Esophagus squamous epithelium (tissue), 5 donors: Measurements from ENCODE around the gene BMERB1. TPM values are rescaled to one million over a fixed set of nuclear protein-coding genes. Genes with fewer than 3 reads are reported as not detected.

Source experiments
- DNase-seq: peaks from one replicate; lab custom pipeline; 2025; lab: John Stamatoyannopoulos, UW
- H3K27ac ChIP-seq, 4 donors: fragments of 200-600 bp; sonication (generic); one replicate each; pipeline ENCODE4 v1.5.1; 2016 to 2019; ENCODE audit warnings: mild to moderate bottlenecking in 1 of 4
- H3K27me3 ChIP-seq, 4 donors: fragments of 200-600 bp; sonication (generic); 1 replicate in 3 of 4; 2 replicates in 1 of 4; pipeline versions ENCODE4 v1.5.1 to v1.6.0; 2017 to 2021; ENCODE audit warnings: antibody characterized with exemption in 1 of 4
- H3K36me3 ChIP-seq, 3 donors: fragments of 200-600 bp; sonication (generic); one replicate each; pipeline ENCODE4 v1.5.1; 2016 to 2019
- H3K4me1 ChIP-seq, 3 donors: fragments of 200-600 bp; sonication (generic); one replicate each; pipeline ENCODE4 v1.5.1; 2017 to 2019
- H3K4me3 ChIP-seq, 4 donors: fragments of 200-600 bp; sonication (generic); 1 replicate in 3 of 4; 2 replicates in 1 of 4; pipeline ENCODE4 v1.5.1; 2016 to 2019; ENCODE audit warnings: mild to moderate bottlenecking in 2 of 4, moderate library complexity in 1 of 4
- H3K9me3 ChIP-seq, 3 donors: fragments of 200-600 bp; sonication (generic); one replicate each; pipeline ENCODE4 v1.5.1; 2016 to 2019
- POLR2A ChIP-seq, 4 donors: fragments of 450-650 bp; IDR thresholded peaks; one replicate each; pipeline ENCODE4 v1.6.1; 2017; ENCODE audit warnings: antibody characterized with exemption in 4 of 4, mild to moderate bottlenecking in 4 of 4, moderate library complexity in 3 of 4
- WGBS, 2 donors: methylation state at CpG; one replicate each; pipeline ENCODE4 v1.1.5; 2018; 5-methylcytosine and 5-hydroxymethylcytosine counted together
- intact Hi-C: fragments of 100-400 bp; cut with DNase I; formaldehyde crosslinking; loops from one replicate; pipeline ENCODE4 v1.15.0; 2022
- total RNA-seq, 4 donors: library from RNA; depleted of rRNA; stranded (reverse); fragments of >200 nt; gene quantifications; one replicate each; pipeline ENCODE4 v1.1.0, GENCODE V29; 2016
- TF ChIP-seq, protein P1 (sequence below), 6 experiments: fragments of 450-650 bp in 4 of 6; fragments of 200-600 bp in 2 of 6; sonication (generic) in 2 of 6; IDR thresholded peaks; one replicate each; pipeline ENCODE4 v1.5.1; 2016 to 2019; ENCODE audit warnings: antibody characterized with exemption in 6 of 6, mild to moderate bottlenecking in 4 of 6, moderate library complexity in 4 of 6
- donor health status: DM: yes; HTN: yes; CAD: no.

Gene BMERB1
- total RNA-seq, 4 donors from 2014 or later, result 3.4 to 38.1 (median 14.9) TPM

DNA sequence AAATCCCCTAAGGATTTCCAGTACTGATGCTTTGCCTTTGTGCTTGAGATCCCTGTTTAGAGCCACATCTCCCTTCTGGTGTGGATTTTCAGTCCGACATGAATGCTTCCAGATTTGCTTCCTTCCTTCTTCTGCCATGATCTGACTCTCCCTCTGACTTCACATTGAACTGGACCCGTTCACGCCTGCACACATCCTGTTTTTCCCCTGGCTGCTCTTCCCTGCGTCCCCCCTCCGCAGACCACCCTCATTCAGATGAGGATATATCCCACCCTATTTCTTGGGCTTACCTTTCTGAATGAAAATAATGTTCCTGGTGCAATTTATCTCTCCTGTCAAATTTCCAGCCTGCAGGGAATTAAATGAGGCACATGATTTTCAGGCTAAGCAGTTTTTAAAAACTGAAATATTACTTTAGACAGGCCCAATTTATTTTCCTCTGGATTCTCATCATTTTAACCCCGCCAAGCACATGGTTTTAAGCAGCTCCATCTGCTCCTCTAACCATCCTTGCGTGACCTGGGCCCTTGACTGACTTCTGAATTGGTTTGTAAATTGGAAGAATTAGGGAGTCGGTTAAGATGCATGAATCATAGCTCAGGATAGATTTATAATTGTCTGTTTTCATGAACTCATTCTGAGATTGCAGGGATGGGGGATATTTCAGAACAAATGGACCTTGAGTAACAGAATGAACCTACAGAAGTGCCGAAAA is 59.2 kb downstream of the BMERB1 start:
- TF ChIP-seq POLR2A (IDR thresholded peaks at IDR 0.05), result no peak
- TF ChIP-seq, protein P1, sequence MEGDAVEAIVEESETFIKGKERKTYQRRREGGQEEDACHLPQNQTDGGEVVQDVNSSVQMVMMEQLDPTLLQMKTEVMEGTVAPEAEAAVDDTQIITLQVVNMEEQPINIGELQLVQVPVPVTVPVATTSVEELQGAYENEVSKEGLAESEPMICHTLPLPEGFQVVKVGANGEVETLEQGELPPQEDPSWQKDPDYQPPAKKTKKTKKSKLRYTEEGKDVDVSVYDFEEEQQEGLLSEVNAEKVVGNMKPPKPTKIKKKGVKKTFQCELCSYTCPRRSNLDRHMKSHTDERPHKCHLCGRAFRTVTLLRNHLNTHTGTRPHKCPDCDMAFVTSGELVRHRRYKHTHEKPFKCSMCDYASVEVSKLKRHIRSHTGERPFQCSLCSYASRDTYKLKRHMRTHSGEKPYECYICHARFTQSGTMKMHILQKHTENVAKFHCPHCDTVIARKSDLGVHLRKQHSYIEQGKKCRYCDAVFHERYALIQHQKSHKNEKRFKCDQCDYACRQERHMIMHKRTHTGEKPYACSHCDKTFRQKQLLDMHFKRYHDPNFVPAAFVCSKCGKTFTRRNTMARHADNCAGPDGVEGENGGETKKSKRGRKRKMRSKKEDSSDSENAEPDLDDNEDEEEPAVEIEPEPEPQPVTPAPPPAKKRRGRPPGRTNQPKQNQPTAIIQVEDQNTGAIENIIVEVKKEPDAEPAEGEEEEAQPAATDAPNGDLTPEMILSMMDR (IDR thresholded peaks at IDR 0.05), result no peak
- Histone ChIP-seq H3K27ac (peak overlapping the region in 3 of 4 donors; percentile 54 to 66 (median 64)), H3K27me3 (no peaks in the 10 kb centered on the region), H3K36me3 (no peaks in the 10 kb centered on the region), H3K9me3 (no peaks in the 10 kb centered on the region), H3K4me3 (no peak overlapping the region), H3K4me1 (peaks cover 3 to 49% (median 21%) of the 10 kb centered on the region in 3 donors)
- WGBS, 2 donors, result 58 to 61% methylated on average over 9 of the region's 9 CpGs
- intact Hi-C loops, result loop anchor here (10.0 kb wide), 1 partner anchor 69 kb away; no protein-coding TSS in a partner anchor
- no peak for DNase-seq

DNA sequence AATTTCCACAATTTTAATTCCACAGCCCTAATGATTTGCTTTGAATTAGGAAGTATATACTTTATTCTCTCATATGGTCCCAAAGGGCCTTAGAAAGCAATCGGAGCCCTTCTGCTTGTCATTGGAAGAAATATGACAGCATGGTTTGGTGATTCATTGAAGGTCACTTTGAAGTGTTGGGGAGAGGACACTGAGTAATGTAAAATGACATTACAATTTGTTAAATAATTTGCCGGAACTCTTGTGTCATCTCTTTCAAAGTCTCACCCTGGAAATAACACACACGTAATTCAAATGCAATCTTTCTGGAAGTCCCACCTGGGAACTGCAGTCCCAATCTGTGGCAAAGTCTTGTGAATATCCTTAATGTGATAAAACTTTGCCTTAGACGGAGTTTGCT is 59.8 kb downstream of the BMERB1 start:
- Histone ChIP-seq H3K27ac (peak overlapping the region in 3 of 4 donors; percentile 54 to 66 (median 64)), H3K4me1 (peaks cover 3 to 48% (median 17%) of the 10 kb centered on the region in 3 donors), H3K36me3 (no peaks in the 10 kb centered on the region), H3K4me3 (no peak overlapping the region), H3K9me3 (no peaks in the 10 kb centered on the region), H3K27me3 (no peaks in the 10 kb centered on the region)
- intact Hi-C loops, result loop anchor here (10.0 kb wide), 1 partner anchor 69 kb away; no protein-coding TSS in a partner anchor
- WGBS, 2 donors, result 58% methylated on average over 4 of the region's 4 CpGs
- TF ChIP-seq POLR2A (IDR thresholded peaks at IDR 0.05), result no peak
- DNase-seq, result no peak

DNA sequence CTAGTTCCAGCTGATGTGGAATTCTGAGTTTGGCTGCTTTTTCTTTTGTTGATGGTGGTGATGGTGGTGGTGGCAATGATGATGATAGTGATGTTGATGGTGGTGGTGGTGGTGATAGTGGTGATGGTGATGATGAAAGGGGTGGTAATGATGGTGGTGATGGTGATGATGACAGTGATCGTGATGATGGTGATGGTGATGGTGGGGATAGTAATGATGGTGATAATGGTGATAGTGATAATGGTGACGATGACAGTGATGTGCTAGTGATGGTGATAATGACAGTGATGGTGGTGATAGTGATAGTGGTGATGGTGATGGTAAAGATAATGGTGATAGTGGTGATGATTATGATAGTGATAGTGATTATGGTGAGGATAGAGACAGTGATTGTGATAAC is 61.5 kb downstream of the BMERB1 start:
- Histone ChIP-seq H3K27ac (no peak overlapping the region), H3K4me1 (peaks cover 0 to 37% (median 10%) of the 10 kb centered on the region in 3 donors), H3K9me3 (no peaks in the 10 kb centered on the region), H3K36me3 (no peaks in the 10 kb centered on the region), H3K27me3 (no peaks in the 10 kb centered on the region), H3K4me3 (no peak overlapping the region)
- DNase-seq, result no peak
- intact Hi-C loops, result loop anchor here (10.0 kb wide), 1 partner anchor 71 kb away; no protein-coding TSS in a partner anchor
- TF ChIP-seq POLR2A (IDR thresholded peaks at IDR 0.05), result no peak
- TF ChIP-seq, protein P1 (IDR thresholded peaks at IDR 0.05), result no peak
- 92 to 94% methylated on average over 2 of the region's 2 CpGs for WGBS, 2 donors

DNA sequence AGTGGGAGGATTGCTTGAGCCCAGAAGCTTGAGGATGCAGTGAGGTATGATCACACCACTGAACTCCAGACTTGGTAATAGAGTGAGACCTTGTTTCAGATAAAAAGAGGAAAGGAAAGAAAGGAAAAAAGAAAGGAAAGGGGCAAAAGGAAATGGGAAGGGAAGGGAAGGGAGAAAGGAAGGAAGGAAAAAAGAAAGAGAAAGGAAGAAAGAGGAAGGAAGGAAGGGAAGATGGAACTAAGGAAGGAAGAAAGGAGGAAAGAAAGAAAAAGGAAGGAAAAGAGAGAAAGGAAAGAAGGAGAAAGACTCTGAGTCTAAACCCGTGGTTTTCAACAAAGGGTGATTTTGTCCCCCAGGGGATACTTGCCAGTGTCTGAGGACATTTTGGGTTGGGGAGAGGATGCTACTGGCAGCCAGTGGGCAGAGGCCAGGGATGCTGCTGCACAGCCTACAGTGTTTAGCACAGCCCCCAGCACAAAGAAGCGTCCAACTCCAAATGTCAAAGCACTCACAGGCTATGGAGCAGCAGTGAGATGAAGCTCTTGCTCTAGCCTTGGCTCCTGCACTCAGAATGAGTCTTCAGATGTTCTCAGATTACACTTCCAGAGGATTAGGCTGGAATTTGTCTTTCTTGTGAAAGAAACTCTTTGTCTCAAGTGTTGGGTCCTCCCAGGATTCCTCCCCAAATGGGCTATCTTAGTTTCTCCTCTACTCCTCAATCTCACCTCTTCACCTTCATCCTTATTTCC is 64.2 kb downstream of the BMERB1 start:
- no peak overlapping the region for H3K4me3 ChIP-seq
- H3K27ac ChIP-seq, result no peak overlapping the region
- DNase-seq, result no peak
- TF ChIP-seq, protein P1 (IDR thresholded peaks at IDR 0.05), result no peak
- TF ChIP-seq POLR2A (IDR thresholded peaks at IDR 0.05), result no peak
- H3K36me3 ChIP-seq, result no peaks in the 10 kb centered on the region
- H3K9me3 ChIP-seq, result no peaks in the 10 kb centered on the region
- 62 to 70% methylated on average over 2 of the region's 2 CpGs for WGBS, 2 donors
- intact Hi-C loops, result loop anchor here (10.0 kb wide), 1 partner anchor 74 kb away; no protein-coding TSS in a partner anchor
- H3K4me1 ChIP-seq, result peaks cover 0 to 21% (median 0%) of the 10 kb centered on the region in 3 donors
- no peaks in the 10 kb centered on the region for H3K27me3 ChIP-seq

DNA sequence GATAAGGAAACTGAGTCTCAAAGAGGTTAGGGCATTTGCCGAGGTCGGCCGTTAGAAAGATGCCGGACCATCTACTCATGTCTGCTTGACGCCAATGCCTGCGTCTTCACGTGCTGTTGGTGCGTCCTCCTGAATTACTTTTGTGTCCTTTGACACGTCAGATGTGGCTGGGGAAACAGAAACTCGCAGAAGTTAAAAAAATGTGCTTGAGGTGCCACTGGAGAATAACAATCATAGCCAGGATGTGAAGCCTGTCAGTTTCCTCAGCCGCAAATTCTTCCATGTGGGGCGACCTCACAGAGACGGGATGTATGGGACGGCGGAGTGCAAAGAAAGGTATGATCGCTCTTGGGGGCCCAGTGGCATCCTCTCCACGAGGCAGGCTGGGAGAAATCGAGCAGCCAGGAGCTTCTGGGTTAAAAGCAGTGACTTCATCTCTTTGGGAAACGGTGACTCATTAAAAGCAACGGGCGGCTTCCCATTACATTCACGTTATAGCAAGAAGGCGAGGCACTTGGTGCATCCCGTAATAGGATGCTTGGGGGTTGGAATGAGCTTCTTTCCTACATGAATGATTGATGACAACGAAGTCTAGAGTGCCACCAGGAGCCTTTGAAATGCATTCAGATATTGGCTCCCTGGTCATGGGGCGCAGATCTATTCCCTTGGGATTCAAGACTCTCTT is 67.8 kb downstream of the BMERB1 start:
- Histone ChIP-seq H3K4me1 (peaks cover 0 to 21% (median 7%) of the 10 kb centered on the region in 3 donors), H3K4me3 (no peak overlapping the region), H3K27ac (peak overlapping the region in 2 of 4 donors; percentile 2 to 25), H3K36me3 (no peaks in the 10 kb centered on the region), H3K9me3 (no peaks in the 10 kb centered on the region), H3K27me3 (no peaks in the 10 kb centered on the region)
- DNase-seq, result no peak
- no peak for TF ChIP-seq POLR2A (IDR thresholded peaks at IDR 0.05)
- TF ChIP-seq, protein P1 (IDR thresholded peaks at IDR 0.05), result no peak
- intact Hi-C loops, result no loop called here
- 46 to 61% methylated on average over 25 to 26 of the region's 26 CpGs for whole genome bisulfite sequencing, 2 donors
